Pancreas (tissue), 10 donors: ENCODE data around the gene HLF. TPM values are rescaled to one million over a fixed set of nuclear protein-coding genes. Genes with fewer than 3 reads are reported as not detected.

Source experiments
- ATAC-seq, 4 donors: fragments of 200-7000 bp; cut with Tn5 transposase; one replicate each; pipeline versions ENCODE4 v1.8.0 to v1.9.1; 2020; ENCODE audit warnings: mild to moderate bottlenecking in 4 of 4, moderate library complexity in 4 of 4
- DNase-seq, 6 donors: peaks; one replicate each; pipeline ENCODE4 v3.0.0-alpha.2; 2020
- FAIRE-seq: peaks from 2 replicates; lab custom pipeline; 2012; peaks lifted over from hg19 to GRCh38; lab: Jason Lieb, UNC
- H3K27ac ChIP-seq, 4 donors: fragments of 200-600 bp; sonication (generic); 1 replicate in 3 of 4; 2 replicates in 1 of 4; pipeline versions ENCODE4 v1.5.0 to v1.8.0; 2020
- H3K27me3 ChIP-seq, 4 donors: fragments of 200-600 bp; one replicate each; pipeline ENCODE4 v1.8.0; 2021
- H3K36me3 ChIP-seq, 3 donors: fragments of 200-600 bp; sonication (generic) in 1 of 3; one replicate each; pipeline versions ENCODE4 v1.5.0 to v1.8.0; 2020 to 2021
- H3K4me1 ChIP-seq, 3 donors: fragments of 200-600 bp; one replicate each; pipeline ENCODE4 v1.8.0; 2021
- H3K4me3 ChIP-seq, 4 donors: fragments of 200-600 bp; sonication (generic) in 2 of 4; one replicate each; pipeline versions ENCODE4 v1.5.0 to v1.8.0; 2020 to 2021
- H3K9me3 ChIP-seq, 4 donors: fragments of 200-600 bp; one replicate each; pipeline ENCODE4 v1.8.0; 2021
- CTCF ChIP-seq, 4 donors: fragments of 200-600 bp; sonication (generic) in 3 of 4; IDR thresholded peaks; one replicate each; pipeline versions ENCODE4 v1.5.0 to v1.8.0; 2021; ENCODE audit warnings: antibody characterized with exemption in 4 of 4
- WGBS, 2 donors: extraction: QIAGEN DNeasy Blood & Tissue Kit; methylation state at CpG; one replicate each; pipeline ENCODE4 v1.1.7; 2013; 5-methylcytosine and 5-hydroxymethylcytosine counted together
- intact Hi-C, 3 donors: fragments of 100-400 bp; cut with DNase I; formaldehyde crosslinking; loops; one replicate each; pipeline versions ENCODE4 v1.11.1 to v1.14.2; 2022
- polyA plus RNA-seq, 2 donors: library from polyadenylated mRNA; stranded (reverse); fragments of 200-250 nt; gene quantifications; one replicate each; pipeline ENCODE4 v1.2.3, GENCODE V29; 2013
- total RNA-seq, 6 donors: library from RNA; stranded (reverse); fragmentation: NEBNext Ultra II Directional in 4 of 6; extraction: Animal tissue kit (Norgen Biotek cat#: 25700) in 4 of 6; gene quantifications; one replicate each; pipeline versions ENCODE4 v1.2.1 to v1.2.4, GENCODE V29; 2021 to 2023
- donor health status: healthy with polysubstance abuse.
- donor health status: DM: no; HTN: no; CAD: no; lungs with moderate emphysema.
- donor health status: DM: no; HTN: no; CAD: no.
- donor health status: control.
- donor health status: control.
- donor health status: Bipolar disorder and iron deficiency.
- donor health status: DM: yes; HTN: yes; CAD: no.
- donor health status: DM: no; HTN: no; CAD: no.
- donor health status: DM: no; HTN: no; CAD: no.
- donor health status: DM: yes; HTN: yes; CAD: no.

Gene HLF
- total and polyA plus RNA-seq, 8 donors: 1.2 to 4.6 (median 2.2) TPM

- H3K4me1 ChIP-seq: peaks cover 11 to 20% (median 17%) of the 10 kb centered on the region in 3 donors
- DNase-seq: no peak
- WGBS, 2 donors: 50 to 55% methylated on average over 2 of the region's 2 CpGs
- H3K4me3 ChIP-seq: no peak overlapping the region
- H3K36me3 ChIP-seq: no peaks in the 10 kb centered on the region
- no peak for TF ChIP-seq CTCF (IDR thresholded peaks at IDR 0.05)
- no peaks in the 10 kb centered on the region for H3K9me3 ChIP-seq
- H3K27ac ChIP-seq: no peak overlapping the region
- no peak for FAIRE-seq
- ATAC-seq: no peak
- intact Hi-C loops: no loop called here
- H3K27me3 ChIP-seq: no peaks in the 10 kb centered on the region
Measured at GRCh38 chr17:55278173-55278961, 13.6 kb downstream of the HLF start.

- Histone ChIP-seq H3K9me3 (no peaks in the 10 kb centered on the region), H3K27me3 (no peaks in the 10 kb centered on the region), H3K27ac (no peak overlapping the region), H3K4me3 (no peak overlapping the region), H3K36me3 (no peaks in the 10 kb centered on the region), H3K4me1 (peaks cover 5 to 19% (median 12%) of the 10 kb centered on the region in 3 donors)
- FAIRE-seq: no peak
- ATAC-seq: no peak
- TF ChIP-seq CTCF (IDR thresholded peaks at IDR 0.05): no peak
- WGBS, 2 donors: 89 to 92% methylated on average over 1 of the region's 1 CpG
- intact Hi-C loops: no loop called here
- DNase-seq: no peak
Measured at GRCh38 chr17:55279203-55279602, 14.4 kb downstream of the HLF start.

- intact Hi-C loops: no loop called here
- DNase-seq: no peak
- no peak for FAIRE-seq
- peaks cover under 1 to 19% (median 10%) of the 10 kb centered on the region in 3 donors for H3K4me1 ChIP-seq
- 96 to 99% methylated on average over 2 of the region's 2 CpGs for WGBS, 2 donors
- no peaks in the 10 kb centered on the region for H3K9me3 ChIP-seq
- no peak for ATAC-seq
- no peaks in the 10 kb centered on the region for H3K36me3 ChIP-seq
- H3K27me3 ChIP-seq: no peaks in the 10 kb centered on the region
- H3K27ac ChIP-seq: no peak overlapping the region
- no peak for TF ChIP-seq CTCF (IDR thresholded peaks at IDR 0.05)
- no peak overlapping the region for H3K4me3 ChIP-seq
Measured at GRCh38 chr17:55279788-55280187, 15.0 kb downstream of the HLF start.

- TF ChIP-seq CTCF (IDR thresholded peaks at IDR 0.05): no peak
- ATAC-seq: no peak
- no peak for DNase-seq
- Histone ChIP-seq H3K4me3 (no peak overlapping the region), H3K4me1 (peaks cover 4 to 24% (median 10%) of the 10 kb centered on the region in 3 donors), H3K27me3 (no peaks in the 10 kb centered on the region), H3K27ac (no peak overlapping the region), H3K36me3 (no peaks in the 10 kb centered on the region), H3K9me3 (no peaks in the 10 kb centered on the region)
- intact Hi-C loops: no loop called here
- no peak for FAIRE-seq
Measured at GRCh38 chr17:55280212-55280611, 15.5 kb downstream of the HLF start.
